H1 (cell line): ENCODE results near the gene TOP2A. TPM values are rescaled to one million over a fixed set of nuclear protein-coding genes. Genes with fewer than 3 reads are reported as not detected.

Experiments
- CBX8 ChIP-seq: fragments of 300-800, 300-1000 bp; sonication (generic); IDR thresholded peaks from 2 replicates; pipeline ENCODE4 v1.7.1; 2016; ENCODE audit warnings: low read depth, low read length, borderline replicate concordance
- CHD2 ChIP-seq: IDR thresholded peaks from 2 replicates; pipeline ENCODE4 v1.6.1; 2012; ENCODE audit warnings: low read length, improper control_type of control experiment
- CREB1 ChIP-seq: IDR thresholded peaks from 2 replicates; pipeline ENCODE4 v1.6.1; 2012; ENCODE audit warnings: inconsistent platforms
- GABPA ChIP-seq: IDR thresholded peaks from 2 replicates; pipeline ENCODE4 v1.6.1; 2011; ENCODE audit warnings: mild to moderate bottlenecking, low read length, moderate library complexity, borderline replicate concordance; ENCODE audit not compliant: insufficient read depth
- GTF2F1 ChIP-seq: IDR thresholded peaks from 2 replicates; pipeline ENCODE4 v1.6.1; 2012; ENCODE audit warnings: low read depth, low read length, improper control_type of control experiment, borderline replicate concordance
- KDM1A ChIP-seq: fragments of 200-600, 300-600 bp; sonication (generic); IDR thresholded peaks from 2 replicates; pipeline ENCODE4 v1.7.1; 2016; ENCODE audit warnings: mild to moderate bottlenecking, low read length, borderline replicate concordance
- NRF1 ChIP-seq: IDR thresholded peaks from 2 replicates; pipeline ENCODE4 v1.6.1; 2011; ENCODE audit warnings: mild to moderate bottlenecking, low read depth, low read length, improper control_type of control experiment
- POLR2A ChIP-seq, 2 experiments: IDR thresholded peaks; 1 replicate in 1 of 2; 2 replicates in 1 of 2; pipeline ENCODE4 v1.6.1; 2011; ENCODE audit warnings: low read depth in 2 of 2, low read length in 2 of 2, mild to moderate bottlenecking in 2 of 2; ENCODE audit errors: control extremely low read depth in 1 of 2
- POU5F1 ChIP-seq: IDR thresholded peaks from 2 replicates; pipeline ENCODE4 v1.6.1; 2011; ENCODE audit warnings: low read depth, mild to moderate bottlenecking, low read length, moderate library complexity
- TCF12 ChIP-seq: IDR thresholded peaks from 2 replicates; pipeline ENCODE4 v1.6.1; 2011; ENCODE audit warnings: low read depth, mild to moderate bottlenecking, low read length
- polyA plus RNA-seq, 7 experiments: library from polyadenylated mRNA; depleted of rRNA in 3 of 7; stranded (reverse) in 5 of 7; unstranded in 2 of 7; fragments of >200 nt in 5 of 7; fragments of 200-250 nt in 2 of 7; gene quantifications; 1 replicate in 5 of 7; 2 replicates in 1 of 7; 4 replicates in 1 of 7; pipeline versions ENCODE4 v1.2.1 to v1.2.3, GENCODE V29; 2011 to 2013; ENCODE audit warnings: missing spikeins in 2 of 7, mixed read lengths in 2 of 7
- total RNA-seq: library from RNA; stranded (reverse); fragmentation: NEBNext Ultra II Directional; extraction: Animal tissue kit (Norgen Biotek cat#: 25700); gene quantifications from 2 replicates; pipeline ENCODE4 v1.2.1, GENCODE V29; 2021

The TOP2A gene
- total and polyA plus RNA-seq, 2 of the 8 experiments (the other 6 are each of a cell fraction or from before 2014, with no cell fraction given), result 83.1 to 291 TPM

- TF ChIP-seq CHD2 (no peak), CREB1 (no peak), POLR2A (IDR thresholded peaks at IDR 0.05; ENCODE audit: control extremely low read depth in 1 of 2, low read depth in 2 of 2, low read length in 2 of 2) (peak in 1 of 2 experiments; percentile 6; a peak in 1 of 3 replicates), POU5F1 (no peak), KDM1A (no peak), NRF1 (no peak), TCF12 (no peak), GABPA (0 out of 2 replicates have a peak, but pooled peaks have one; percentile 45), GTF2F1 (no peak), CBX8 (no peak)
Observed at GRCh38 chr17:40442392-40443195, 24.9 kb upstream of the TOP2A start (continued).
